AG04450 (cell line): ENCODE measurements around the gene RABGEF1. TPM values are rescaled to one million over a fixed set of nuclear protein-coding genes. Genes with fewer than 3 reads are reported as not detected.

Experiments
- CTCF ChIA-PET: fragments of 300-600, 350-600 bp; formaldehyde crosslinking; extraction: SDS; loops from one replicate; lab custom pipeline; 2022; ENCODE audit warnings: antibody characterized with exemption, inconsistent platforms; lab: Charles Lee
- POLR2A ChIA-PET: fragments of 350-600 bp; formaldehyde crosslinking; extraction: SDS; loops from one replicate; lab custom pipeline; 2021; ENCODE audit warnings: antibody characterized with exemption, inconsistent platforms; lab: Yijun Ruan, JAX
- DNase-seq: peaks from one replicate; pipeline ENCODE4 v3.0.0-alpha.2; 2011; ENCODE audit warnings: low read depth, low spot score
- H3K27ac ChIP-seq: one replicate; pipeline ENCODE4 v1.5.1; 2012; ENCODE audit warnings: low read depth, low read length, control low read depth
- H3K27me3 ChIP-seq: one replicate; pipeline ENCODE4 v1.6.0; 2012; ENCODE audit warnings: low read length; ENCODE audit not compliant: control insufficient read depth, insufficient read depth
- H3K4me3 ChIP-seq: 2 replicates; pipeline ENCODE4 v1.5.1; 2011; ENCODE audit warnings: mild to moderate bottlenecking, low read depth, low read length, control low read depth
- H3K9me3 ChIP-seq: 2 replicates; pipeline ENCODE4 v1.5.1; 2012; ENCODE audit warnings: low read length; ENCODE audit not compliant: control insufficient read depth, insufficient read depth
- CTCF ChIP-seq: IDR thresholded peaks from 2 replicates; pipeline ENCODE4 v1.5.1; 2011; ENCODE audit warnings: low read depth, low read length, control low read depth, inconsistent platforms
- polyA plus RNA-seq: library from polyadenylated mRNA; depleted of rRNA; stranded (reverse); fragments of >200 nt; gene quantifications from 2 replicates; pipeline ENCODE4 v1.2.3, GENCODE V29; 2011

Gene RABGEF1
- polyA plus RNA-seq, 1 experiment, result 27.1 TPM

DNA sequence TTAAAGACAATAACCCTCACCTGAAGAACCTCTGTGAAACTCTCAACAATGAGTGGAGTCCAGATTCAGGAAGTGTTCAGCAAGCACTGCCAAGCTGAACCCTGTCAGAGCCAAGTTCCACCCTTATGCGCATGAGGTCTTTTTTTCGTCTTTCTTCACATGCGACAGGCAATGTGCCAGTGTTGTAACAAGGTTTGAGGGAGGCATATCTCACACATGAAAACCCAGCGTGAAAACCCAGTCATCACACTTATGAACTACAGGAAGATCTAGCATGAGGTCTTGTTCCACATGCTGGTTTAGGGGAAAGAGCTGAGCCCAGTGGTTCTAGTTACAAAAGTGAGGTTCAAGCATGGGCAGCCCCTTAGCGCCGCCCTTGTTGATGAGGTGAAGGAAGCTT, 49.7 kb downstream of the RABGEF1 start:
- ChIA-PET CTCF (no interaction called here), POLR2A (no interaction called here)
- Histone ChIP-seq H3K27me3 (no peaks in the 10 kb centered on the region), H3K4me3 (no peak overlapping the region), H3K9me3 (no peaks in the 10 kb centered on the region), H3K27ac (no peak overlapping the region)
- no peak for DNase-seq
- TF ChIP-seq CTCF, result no peak

DNA sequence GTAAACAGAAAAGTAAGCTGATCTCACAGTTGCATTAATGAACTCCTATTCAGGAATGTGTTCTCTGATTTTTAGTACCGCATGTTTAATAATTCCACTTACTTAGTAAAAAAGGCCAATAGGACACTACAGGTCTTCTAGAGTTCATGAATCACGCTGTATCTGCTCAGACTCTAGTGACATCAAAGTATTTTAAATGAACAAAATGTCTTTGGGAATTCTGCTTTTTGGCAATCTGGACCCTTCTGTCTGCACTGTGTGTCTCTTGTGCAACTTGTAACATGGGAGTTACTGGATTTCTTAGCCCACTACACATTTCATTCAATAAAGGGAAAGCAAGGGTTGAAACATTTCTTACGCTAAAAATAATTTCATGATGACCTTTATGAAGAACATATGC, 50.2 kb downstream of the RABGEF1 start:
- no peak overlapping the region for H3K27ac ChIP-seq
- no peak for DNase-seq
- H3K9me3 ChIP-seq, result no peaks in the 10 kb centered on the region
- H3K4me3 ChIP-seq, result no peak overlapping the region
- H3K27me3 ChIP-seq, result no peaks in the 10 kb centered on the region
- no peak for TF ChIP-seq CTCF
- ChIA-PET POLR2A (no interaction called here), CTCF (no interaction called here)

DNA sequence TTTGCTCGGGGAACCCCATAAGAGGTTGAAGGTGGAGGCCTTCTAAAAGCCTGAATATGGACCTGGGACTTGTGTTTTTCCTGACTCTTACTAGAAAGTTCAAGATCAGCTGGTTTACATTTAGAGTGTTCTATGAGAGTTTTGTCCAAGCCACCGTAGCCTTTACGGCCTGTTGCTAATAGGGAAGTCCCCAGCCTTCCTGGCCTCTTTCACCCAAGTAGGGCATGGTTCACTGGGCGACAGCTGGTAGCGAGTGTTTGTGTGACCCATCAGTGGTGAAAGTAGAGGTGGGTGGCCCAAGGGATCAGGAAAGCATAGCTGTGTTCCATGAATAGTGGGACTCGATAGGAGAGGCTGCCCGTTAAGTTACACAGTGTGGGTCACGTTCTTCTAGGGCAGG, 60.1 kb downstream of the RABGEF1 start:
- no peak for TF ChIP-seq CTCF
- Histone ChIP-seq H3K9me3 (no peaks in the 10 kb centered on the region), H3K27ac (no peak overlapping the region), H3K4me3 (no peak overlapping the region), H3K27me3 (no peaks in the 10 kb centered on the region)
- no peak for DNase-seq
- POLR2A ChIA-PET, result no interaction called here
- CTCF ChIA-PET, result no interaction called here

GRCh38 chr7:66804001-66804400, 63.5 kb downstream of the RABGEF1 start:
- DNase-seq, result no peak
- CTCF ChIA-PET, result no interaction called here
- POLR2A ChIA-PET, result interaction anchor here (0.7 kb wide), 1 partner anchor 821 kb away, joined by 4 read pairs; no protein-coding TSS in a partner anchor

DNA sequence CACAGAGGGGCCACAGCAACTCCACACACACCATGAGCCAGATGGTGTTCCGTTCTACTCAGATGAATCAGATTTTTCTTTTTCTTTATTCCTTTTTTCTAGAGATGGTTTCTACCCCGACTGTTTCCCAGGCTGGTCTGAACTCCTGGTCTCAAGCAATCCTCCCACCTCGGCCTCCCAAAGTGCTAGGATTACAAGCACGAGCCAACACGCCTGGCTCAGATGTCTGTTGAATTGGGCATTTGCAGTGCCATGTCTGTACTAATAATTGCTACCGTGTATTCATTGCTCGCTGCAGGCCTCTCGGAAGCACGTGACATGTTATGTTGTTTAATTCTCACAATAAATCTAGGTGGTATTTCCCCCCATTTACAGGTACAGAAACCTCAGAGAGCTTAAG, 67.2 kb downstream of the RABGEF1 start:
- no peaks in the 10 kb centered on the region for H3K27me3 ChIP-seq
- no peaks in the 10 kb centered on the region for H3K9me3 ChIP-seq
- DNase-seq, result no peak
- no peak for TF ChIP-seq CTCF
- ChIA-PET POLR2A (interaction anchor here (0.7 kb wide), 1 partner anchor 169 kb away, joined by 3 read pairs; no protein-coding TSS in a partner anchor), CTCF (no interaction called here)
- H3K27ac ChIP-seq, result no peak overlapping the region
- no peak overlapping the region for H3K4me3 ChIP-seq

More at GRCh38 chr7:66804001-66804400, 63.5 kb downstream of the RABGEF1 start:
- Histone ChIP-seq H3K9me3 (no peaks in the 10 kb centered on the region), H3K27ac (no peak overlapping the region), H3K4me3 (no peak overlapping the region), H3K27me3 (no peaks in the 10 kb centered on the region)
- TF ChIP-seq CTCF, result 0 out of 2 replicates have a peak, but pooled peaks have one; percentile 4
